HG03432 (cell line): ENCODE measurements around the gene KPNA4.
"Not testable (repeated sequence)": the region's sequence is repeated elsewhere in the genome, so short reads cannot be mapped to it uniquely, and the experiment has no call there.

Experiments
- ATAC-seq: cut with Tn5 transposase; IDR thresholded peaks from one replicate; pipeline ENCODE4 v1.9.1; 2021; ENCODE audit warnings: mild to moderate bottlenecking, moderate library complexity; ENCODE audit not compliant: unreplicated experiment

The KPNA4 gene, protein sequence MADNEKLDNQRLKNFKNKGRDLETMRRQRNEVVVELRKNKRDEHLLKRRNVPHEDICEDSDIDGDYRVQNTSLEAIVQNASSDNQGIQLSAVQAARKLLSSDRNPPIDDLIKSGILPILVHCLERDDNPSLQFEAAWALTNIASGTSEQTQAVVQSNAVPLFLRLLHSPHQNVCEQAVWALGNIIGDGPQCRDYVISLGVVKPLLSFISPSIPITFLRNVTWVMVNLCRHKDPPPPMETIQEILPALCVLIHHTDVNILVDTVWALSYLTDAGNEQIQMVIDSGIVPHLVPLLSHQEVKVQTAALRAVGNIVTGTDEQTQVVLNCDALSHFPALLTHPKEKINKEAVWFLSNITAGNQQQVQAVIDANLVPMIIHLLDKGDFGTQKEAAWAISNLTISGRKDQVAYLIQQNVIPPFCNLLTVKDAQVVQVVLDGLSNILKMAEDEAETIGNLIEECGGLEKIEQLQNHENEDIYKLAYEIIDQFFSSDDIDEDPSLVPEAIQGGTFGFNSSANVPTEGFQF

GRCh38 chr3:160565442-160566403 is at the start of gene KPNA4:
Gene KPNA4 (minus strand): TSS chr3:160565571. CDS start chr3:160565282, 289 bp downstream.
- ATAC-seq: peak; percentile 93

GRCh38 chr3:160613661-160614060 is 48.3 kb upstream of the KPNA4 start:
- ATAC-seq: no peak

DNA sequence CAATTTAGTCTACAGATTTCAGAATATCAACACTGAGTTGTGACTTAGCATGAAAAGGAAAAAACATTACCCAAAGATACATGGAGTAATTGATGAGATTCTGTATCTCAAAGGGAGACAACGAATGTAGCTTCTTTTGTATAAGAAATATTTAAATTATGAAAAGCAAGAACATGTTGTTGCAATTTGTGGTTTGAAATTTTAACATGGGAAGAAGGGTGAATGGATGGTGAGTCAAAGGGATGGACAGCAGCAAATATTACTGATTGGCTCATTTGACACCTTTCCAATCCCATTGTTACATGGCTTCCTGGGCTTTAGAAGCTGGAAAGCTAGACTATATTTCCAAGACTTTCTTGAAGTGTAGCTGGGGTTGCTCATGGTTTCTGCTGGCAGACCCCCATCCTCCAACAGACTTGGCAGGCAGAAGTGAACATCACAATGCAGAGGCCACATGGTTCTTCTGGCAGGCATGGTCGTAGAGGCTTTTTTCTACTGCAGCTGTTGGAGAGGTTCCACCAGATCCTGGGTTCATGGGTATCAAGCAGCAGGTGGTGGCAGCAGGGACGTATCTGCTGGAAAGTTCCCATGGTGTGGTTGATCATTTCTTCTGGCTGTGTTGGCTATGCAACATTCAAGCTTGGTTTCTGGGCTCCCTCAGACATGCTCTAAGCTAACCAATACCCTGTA is 47.2 kb upstream of the KPNA4 start:
- ATAC-seq: no peak

DNA sequence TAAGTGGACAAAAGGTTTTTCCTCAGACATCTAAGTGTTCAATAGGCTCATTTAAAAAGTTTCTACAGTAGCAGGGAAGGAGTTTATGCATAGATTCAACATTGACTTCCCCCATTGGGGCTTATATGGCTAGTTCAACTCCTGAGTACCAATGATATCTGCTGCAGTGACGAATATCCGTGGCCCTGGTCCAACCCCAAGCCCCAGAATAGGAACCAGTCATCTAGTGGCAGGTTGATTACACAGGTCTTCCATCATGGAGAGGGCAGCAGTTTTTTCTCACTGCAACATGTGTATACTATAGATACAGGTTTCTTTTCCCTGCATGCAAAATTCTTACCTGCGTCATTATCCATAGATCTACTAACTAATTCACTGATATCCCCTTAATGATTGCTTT is 45.8 kb upstream of the KPNA4 start:
- ATAC-seq: no peak

DNA sequence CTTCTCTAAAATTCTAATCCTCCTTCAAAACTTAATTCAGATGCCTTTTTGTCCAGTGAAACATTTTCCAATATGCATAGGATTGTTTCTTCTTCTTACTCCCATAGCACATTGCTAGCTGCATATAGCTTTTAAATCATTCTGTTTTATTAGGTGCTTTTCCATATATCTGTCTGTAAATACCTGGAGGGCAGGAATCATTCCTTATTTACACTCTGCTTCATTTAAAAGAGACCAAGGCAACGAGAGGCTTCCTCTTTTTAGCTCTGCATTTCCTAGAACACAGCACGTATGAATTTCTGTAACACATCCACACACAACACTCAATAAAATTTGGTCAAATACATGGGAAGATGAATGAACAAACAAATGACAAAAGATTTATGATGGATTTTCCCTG is 43.5 kb upstream of the KPNA4 start:
- no peak for ATAC-seq

DNA sequence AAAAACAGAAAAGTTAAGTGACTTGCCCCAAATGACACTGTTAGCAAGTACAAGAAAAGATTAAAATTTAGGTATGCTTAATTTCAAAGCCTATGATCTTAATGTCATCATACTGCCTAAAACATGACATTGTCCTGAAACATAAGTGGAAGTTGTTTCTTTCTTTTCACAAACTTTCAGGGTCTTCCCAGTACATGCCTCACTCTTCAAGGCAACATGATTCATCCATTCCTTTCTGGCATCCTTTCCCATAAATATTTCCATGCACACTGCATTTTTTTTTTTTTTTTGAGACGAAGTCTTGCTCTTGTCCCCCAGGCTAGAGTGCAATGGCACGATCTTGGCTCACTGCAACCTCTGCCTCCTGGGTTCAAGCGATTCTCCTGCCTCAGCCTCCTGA is 42.5 kb upstream of the KPNA4 start:
- ATAC-seq: no peak

DNA sequence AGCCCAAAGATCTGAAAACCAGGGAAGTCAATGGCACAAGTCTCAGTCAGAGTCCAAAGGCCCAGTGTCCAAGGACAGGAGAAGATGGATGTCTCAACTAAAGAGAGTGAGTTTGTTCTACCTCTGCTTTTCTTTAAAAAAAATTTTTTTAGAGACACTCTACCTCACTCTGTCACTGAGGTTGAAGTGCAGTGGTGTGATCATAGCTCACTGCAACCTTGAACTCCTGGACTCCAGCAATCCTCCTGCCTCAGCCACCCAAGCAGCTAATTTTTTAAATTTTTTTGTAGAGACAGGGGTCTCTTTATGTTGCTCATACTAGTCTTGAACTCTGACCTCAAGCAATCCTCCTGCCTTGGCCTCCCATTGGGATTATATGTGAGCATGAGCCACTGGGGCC is 39.9 kb upstream of the KPNA4 start:
- ATAC-seq: no peak

- ATAC-seq: not testable (repeated sequence)
These were observed 38.5 kb upstream of the KPNA4 start for GRCh38 chr3:160603845-160604244.

- no peak for ATAC-seq
These were observed 36.9 kb upstream of the KPNA4 start for GRCh38 chr3:160602259-160602658.

DNA sequence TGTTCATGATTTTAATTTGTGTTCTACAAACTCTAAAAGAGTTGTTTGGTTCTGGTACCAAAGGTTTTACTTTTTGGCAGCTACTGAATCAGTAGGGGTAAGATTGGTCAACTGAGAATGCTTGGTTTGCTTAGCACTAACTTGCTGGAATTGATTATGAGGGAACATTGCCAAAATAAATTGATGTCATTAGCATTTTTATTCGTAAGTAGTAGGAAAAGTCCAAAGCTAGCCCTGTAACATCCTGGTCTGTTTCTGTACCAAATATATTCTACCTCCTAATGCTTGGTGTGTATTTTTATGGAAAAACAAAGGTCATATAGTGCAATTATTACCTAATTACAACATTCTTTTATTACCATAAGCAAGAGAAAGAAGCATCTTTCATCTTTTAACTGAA is 35.9 kb upstream of the KPNA4 start:
- ATAC-seq: no peak

GRCh38 chr3:160598865-160599264 is 33.5 kb upstream of the KPNA4 start:
- ATAC-seq: no peak

DNA sequence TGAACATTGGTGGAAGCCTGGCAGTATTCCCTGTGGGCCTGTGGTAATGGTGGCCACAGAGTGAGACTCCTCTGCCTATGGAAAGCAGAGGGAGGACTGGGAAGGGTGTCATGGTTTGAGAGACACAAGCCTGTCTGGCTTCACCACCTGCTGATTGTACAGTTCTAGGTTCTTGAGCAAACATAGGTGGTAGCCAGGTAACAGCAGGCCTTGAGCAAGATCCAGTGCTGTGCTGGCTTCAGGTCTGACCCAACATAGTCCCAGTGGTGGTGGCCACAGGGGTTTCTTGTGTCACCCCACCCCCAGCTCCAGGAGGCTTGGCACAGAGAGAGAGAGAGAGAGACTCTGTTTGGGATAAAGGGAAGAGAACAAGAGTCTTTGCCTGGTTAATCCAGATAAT is 22.7 kb upstream of the KPNA4 start:
- no peak for ATAC-seq

DNA sequence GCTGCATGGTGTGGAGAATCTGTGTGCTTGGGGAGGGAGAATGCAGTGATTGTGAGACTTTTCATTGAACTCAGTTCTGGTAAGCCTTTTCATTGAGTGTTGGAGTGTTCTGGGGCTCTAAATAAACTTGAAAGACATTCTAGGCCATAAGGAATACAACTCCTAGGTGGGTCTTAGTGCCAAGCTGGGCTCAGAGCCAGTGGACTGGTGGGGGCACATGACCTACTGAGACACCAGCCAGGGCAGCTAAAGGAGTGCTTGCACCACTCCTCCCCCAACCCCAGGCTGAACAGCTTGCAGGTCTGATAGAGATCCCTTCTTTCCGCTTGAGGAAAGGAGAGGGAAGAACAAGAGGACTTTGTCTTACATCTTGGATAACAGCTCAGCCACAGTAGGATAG is 21.7 kb upstream of the KPNA4 start:
- ATAC-seq: no peak

DNA sequence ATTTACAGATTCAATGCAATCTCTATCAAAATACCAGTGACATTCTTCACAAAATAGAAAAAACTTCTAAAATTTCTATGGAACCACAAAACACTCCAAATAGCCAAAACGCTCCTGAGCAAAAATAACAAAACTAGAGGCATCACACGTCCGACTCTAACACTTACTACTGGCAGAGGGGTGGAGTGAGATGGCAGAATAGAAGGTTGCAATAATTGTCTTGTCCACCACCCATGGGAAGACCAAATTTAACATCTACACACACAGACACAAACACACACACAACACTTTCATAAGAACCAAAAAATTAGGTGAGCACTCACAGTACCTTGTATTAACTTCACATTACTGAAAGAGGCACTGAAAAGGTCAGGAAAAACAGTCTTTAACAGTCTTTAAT is 21.3 kb upstream of the KPNA4 start:
- ATAC-seq: no peak

DNA sequence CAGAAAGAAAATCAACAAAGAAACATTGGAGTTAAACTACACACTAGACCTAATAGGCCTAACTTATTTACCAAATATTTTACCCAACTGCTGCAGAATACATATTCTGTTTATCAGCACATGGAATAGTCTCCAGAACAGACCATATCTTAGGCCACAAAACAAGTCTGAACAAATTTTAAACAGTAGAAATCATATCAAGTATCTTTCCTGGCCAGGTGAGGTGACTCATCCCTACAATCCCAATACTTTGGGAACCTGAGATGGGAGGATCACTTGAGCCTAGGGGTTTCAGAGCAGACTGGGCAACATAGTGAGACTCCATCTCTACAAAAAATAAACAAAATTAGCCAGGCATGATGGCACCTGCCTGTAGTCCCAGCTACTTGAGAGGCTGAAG is 18.1 kb upstream of the KPNA4 start:
- no peak for ATAC-seq

GRCh38 chr3:160580938-160581337 is 15.6 kb upstream of the KPNA4 start:
- ATAC-seq: no peak

DNA sequence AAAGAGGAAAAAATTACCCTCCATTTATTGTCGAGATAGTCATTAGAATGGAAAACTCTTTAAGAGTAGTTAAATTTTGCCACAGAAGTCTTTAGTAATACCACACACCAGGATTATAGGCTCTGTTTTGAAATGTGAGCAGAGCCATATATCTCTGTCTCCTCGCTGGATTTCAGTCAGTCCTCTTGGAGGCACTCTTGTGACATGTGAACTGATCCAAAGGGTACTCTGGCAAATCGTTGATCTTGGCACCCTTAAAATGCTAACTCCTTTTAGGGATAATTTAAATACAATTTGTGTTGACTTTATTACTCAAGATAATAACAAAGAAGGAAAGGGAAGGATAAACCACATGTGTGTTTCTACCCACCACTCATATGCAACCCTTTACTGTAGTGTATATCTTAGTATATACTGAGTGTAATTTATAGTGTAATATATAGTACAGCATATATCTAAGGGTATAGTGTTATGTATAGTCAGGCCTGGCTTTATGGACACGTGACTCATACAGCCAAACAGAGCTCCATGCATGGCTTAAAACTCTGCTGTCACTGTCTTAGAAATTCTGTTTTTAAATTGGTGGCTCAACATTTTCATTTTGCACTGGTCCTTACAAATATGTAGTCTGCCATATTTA is 12.3 kb upstream of the KPNA4 start:
- no peak for ATAC-seq

GRCh38 chr3:160577093-160577492 is 11.7 kb upstream of the KPNA4 start:
- ATAC-seq: no peak

- no peak for ATAC-seq
These were observed 11.2 kb upstream of the KPNA4 start for GRCh38 chr3:160576621-160577020.

GRCh38 chr3:160575589-160575988 is 10.2 kb upstream of the KPNA4 start:
- no peak for ATAC-seq

GRCh38 chr3:160574636-160575035 is 9.3 kb upstream of the KPNA4 start:
- no peak for ATAC-seq
